ENCODE data around the gene ANO6. TPM values are rescaled to one million over a fixed set of nuclear protein-coding genes. Genes with fewer than 3 reads are reported as not detected.

The ANO6 gene
- total and polyA plus RNA-seq, 4 donors, result 8.7 to 102 (median 40.5) TPM

- Histone ChIP-seq H3K4me3 (no peak overlapping the region), H3K9me3 (ENCODE audit: control insufficient read depth in 4 of 4, insufficient read depth in 3 of 4, low read length in 3 of 4) (no peaks in the 10 kb centered on the region), H3K36me3 (ENCODE audit: control insufficient read depth in 4 of 4, insufficient read depth in 4 of 4, low read length in 4 of 4) (no peaks in the 10 kb centered on the region), H3K9ac (ENCODE audit: insufficient read depth in 1 of 2, low read length in 2 of 2) (no peak overlapping the region), H3K27ac (ENCODE audit: low read depth in 1 of 2, low read length in 1 of 2) (no peak overlapping the region), H3K4me1 (ENCODE audit: control insufficient read depth in 5 of 5, insufficient read depth in 5 of 5, low read length in 5 of 5) (peaks cover 0 to 11% (median 2%) of the 10 kb centered on the region in 5 donors), H3K27me3 (ENCODE audit: control insufficient read depth in 3 of 3, insufficient read depth in 3 of 3, low read length in 2 of 3) (no peaks in the 10 kb centered on the region)
- DNase-seq, result peak in 2 of 3 donors; percentile 45 to 48
- TF ChIP-seq CTCF (IDR thresholded peaks at IDR 0.05; ENCODE audit: control extremely low read depth, extremely low read depth), result no peak
- no peak for ATAC-seq (ENCODE audit: insufficient read depth, low FRiP score)
- WGBS, 2 donors, result 69 to 80% methylated on average over 4 of the region's 4 CpGs
Measured at GRCh38 chr12:45322810-45323209, 106.9 kb downstream of the ANO6 start.

- peaks cover 0 to 20% (median 4%) of the 10 kb centered on the region in 5 donors for H3K4me1 ChIP-seq (ENCODE audit: control insufficient read depth in 5 of 5, insufficient read depth in 5 of 5, low read length in 5 of 5)
- WGBS, 2 donors, result 55 to 58% methylated on average over 4 of the region's 4 CpGs
- DNase-seq (no peak), ATAC-seq (ENCODE audit: insufficient read depth, low FRiP score) (no peak)
- no peak overlapping the region for H3K4me3 ChIP-seq
- no peaks in the 10 kb centered on the region for H3K27me3 ChIP-seq (ENCODE audit: control insufficient read depth in 3 of 3, insufficient read depth in 3 of 3, low read length in 2 of 3)
- H3K36me3 ChIP-seq (ENCODE audit: control insufficient read depth in 4 of 4, insufficient read depth in 4 of 4, low read length in 4 of 4), result no peaks in the 10 kb centered on the region
- H3K27ac ChIP-seq (ENCODE audit: low read depth in 1 of 2, low read length in 1 of 2), result peak overlapping the region in 1 of 2 donors; percentile 33
- H3K9me3 ChIP-seq (ENCODE audit: control insufficient read depth in 4 of 4, insufficient read depth in 3 of 4, low read length in 3 of 4), result no peaks in the 10 kb centered on the region
- H3K9ac ChIP-seq (ENCODE audit: insufficient read depth in 1 of 2, low read length in 2 of 2), result no peak overlapping the region
- TF ChIP-seq CTCF (IDR thresholded peaks at IDR 0.05; ENCODE audit: control extremely low read depth, extremely low read depth), result no peak
Measured at GRCh38 chr12:45324391-45324790, 108.5 kb downstream of the ANO6 start.

GRCh38 chr12:45326358-45326975 lies 110.6 kb downstream of the ANO6 start:
- no peaks in the 10 kb centered on the region for H3K9me3 ChIP-seq (ENCODE audit: control insufficient read depth in 4 of 4, insufficient read depth in 3 of 4, low read length in 3 of 4)
- H3K9ac ChIP-seq (ENCODE audit: insufficient read depth in 1 of 2, low read length in 2 of 2), result no peak overlapping the region
- H3K27me3 ChIP-seq (ENCODE audit: control insufficient read depth in 3 of 3, insufficient read depth in 3 of 3, low read length in 2 of 3), result no peaks in the 10 kb centered on the region
- WGBS, 2 donors, result 87 to 89% methylated on average over 3 of the region's 3 CpGs
- H3K36me3 ChIP-seq (ENCODE audit: control insufficient read depth in 4 of 4, insufficient read depth in 4 of 4, low read length in 4 of 4), result peaks cover 0 to under 1% (median 0%) of the 10 kb centered on the region in 4 donors
- ATAC-seq (ENCODE audit: insufficient read depth, low FRiP score) (no peak), DNase-seq (no peak)
- no peak for TF ChIP-seq CTCF (IDR thresholded peaks at IDR 0.05; ENCODE audit: control extremely low read depth, extremely low read depth)
- H3K4me3 ChIP-seq, result no peak overlapping the region
- peaks cover 0 to 20% (median 4%) of the 10 kb centered on the region in 5 donors for H3K4me1 ChIP-seq (ENCODE audit: control insufficient read depth in 5 of 5, insufficient read depth in 5 of 5, low read length in 5 of 5)
- peak overlapping the region in 1 of 2 donors; percentile 18 for H3K27ac ChIP-seq (ENCODE audit: low read depth in 1 of 2, low read length in 1 of 2)
